Measurements from ENCODE around the gene TRIM28.
"Not testable (repeated sequence)": the region's sequence is repeated elsewhere in the genome, so short reads cannot be mapped to it uniquely, and the experiment has no call there.

The TRIM28 gene

GRCh38 chr19:58575183-58576041, 31.5 kb downstream of the TRIM28 start:
- FAIRE-seq (no peak), DNase-seq (ENCODE audit: low spot score) (peak; percentile 79)

GRCh38 chr19:58577581-58577980, 33.7 kb downstream of the TRIM28 start:
- not testable (repeated sequence) for FAIRE-seq; DNase-seq (ENCODE audit: low spot score)

GRCh38 chr19:58578012-58578925, 34.4 kb downstream of the TRIM28 start:
- DNase-seq (ENCODE audit: low spot score) (no peak), FAIRE-seq (no peak)

- DNase-seq (ENCODE audit: low spot score) (no peak), FAIRE-seq (no peak)
Measured at GRCh38 chr19:58579473-58580142, 35.7 kb downstream of the TRIM28 start.

GRCh38 chr19:58581227-58582141, 37.6 kb downstream of the TRIM28 start:
- no peak for FAIRE-seq

GRCh38 chr19:58582985-58583384, 39.1 kb downstream of the TRIM28 start:
- DNase-seq (ENCODE audit: low spot score) (no peak), FAIRE-seq (no peak)

More at GRCh38 chr19:58581227-58582141, 37.6 kb downstream of the TRIM28 start:
- peak; percentile 6 for DNase-seq (ENCODE audit: low spot score)

- no peak for FAIRE-seq
- no peak for DNase-seq (ENCODE audit: low spot score)
Measured at GRCh38 chr19:58584498-58585441, 40.9 kb downstream of the TRIM28 start.

- FAIRE-seq = no peak
- DNase-seq (ENCODE audit: low spot score) = no peak
Measured at GRCh38 chr19:58585442-58586132, 41.7 kb downstream of the TRIM28 start.

- FAIRE-seq (no peak), DNase-seq (ENCODE audit: low spot score) (no peak)
Measured at GRCh38 chr19:58586133-58586765, 42.4 kb downstream of the TRIM28 start.
